HepG2 (cell line): ENCODE measurements around the gene LOC128125822.
A peak's percentile ranks its signal among the peaks of the same experiment; 100 is the strongest.

ENCODE experiments used
- ASH2L ChIP-seq: fragments of 300-600, 200-600 bp; sonication (generic); IDR thresholded peaks from 2 replicates; pipeline ENCODE4 v1.7.0; 2017; ENCODE audit warnings: low read depth, mild to moderate bottlenecking, moderate library complexity, mixed read lengths, low read length; ENCODE audit not compliant: insufficient read length
- FOSL1 ChIP-seq: sonication (generic); formaldehyde crosslinking; IDR thresholded peaks from 2 replicates; pipeline ENCODE4 v1.9.0; 2021; ENCODE audit warnings: missing genetic modification reagents, borderline replicate concordance
- GATAD2A ChIP-seq: IDR thresholded peaks from 2 replicates; pipeline ENCODE4 v1.6.1; 2016
- GZF1 ChIP-seq: sonication (generic); formaldehyde crosslinking; IDR thresholded peaks from 2 replicates; pipeline ENCODE4 v1.5.1; 2020; ENCODE audit warnings: mild to moderate bottlenecking, missing genetic modification reagents
- HNRNPLL ChIP-seq: fragments of 200-400 bp; formaldehyde crosslinking; IDR thresholded peaks from 2 replicates; pipeline ENCODE4 v1.6.1; 2017; ENCODE audit warnings: mild to moderate bottlenecking, low read depth, low read length; ENCODE audit not compliant: poor library complexity, severe bottlenecking
- JDP2 ChIP-seq: sonication (generic); formaldehyde crosslinking; IDR thresholded peaks from 2 replicates; pipeline ENCODE4 v1.8.1; 2022; ENCODE audit warnings: missing genetic modification reagents, borderline replicate concordance
- JUND ChIP-seq: sonication (generic); formaldehyde crosslinking; IDR thresholded peaks from 2 replicates; pipeline ENCODE4 v1.8.0; 2022; ENCODE audit warnings: mild to moderate bottlenecking, missing genetic modification reagents
- KDM4B ChIP-seq: sonication (generic); formaldehyde crosslinking; IDR thresholded peaks from 2 replicates; pipeline ENCODE4 v1.4.0; 2020; ENCODE audit warnings: missing genetic modification reagents
- MEF2D ChIP-seq: sonication (generic); formaldehyde crosslinking; IDR thresholded peaks from 2 replicates; pipeline ENCODE4 v1.5.1; 2020; ENCODE audit warnings: mild to moderate bottlenecking, missing genetic modification reagents
- NCOR1 ChIP-seq: fragments of 200-600 bp; sonication (generic); IDR thresholded peaks from 2 replicates; pipeline ENCODE4 v1.7.0; 2017; ENCODE audit warnings: antibody characterized with exemption, low read length, borderline replicate concordance
- NR2C2 ChIP-seq: sonication (generic); formaldehyde crosslinking; IDR thresholded peaks from 2 replicates; pipeline ENCODE4 v1.4.0; 2020; ENCODE audit warnings: missing genetic modification reagents, mild to moderate bottlenecking, moderate library complexity, borderline replicate concordance
- PREB ChIP-seq: sonication (generic); formaldehyde crosslinking; IDR thresholded peaks from 2 replicates; pipeline ENCODE4 v1.4.0; 2020; ENCODE audit warnings: missing genetic modification reagents
- REXO4 ChIP-seq: sonication (generic); formaldehyde crosslinking; IDR thresholded peaks from 2 replicates; pipeline ENCODE4 v1.8.0; 2022; ENCODE audit warnings: missing genetic modification reagents, mild to moderate bottlenecking, borderline replicate concordance
- RFX3 ChIP-seq: IDR thresholded peaks from 2 replicates; pipeline ENCODE4 v1.6.1; 2016; ENCODE audit warnings: missing biosample characterization, missing genetic modification reagents
- SETDB1 ChIP-seq: sonication (generic); formaldehyde crosslinking; IDR thresholded peaks from 2 replicates; pipeline ENCODE4 v1.5.1; 2020; ENCODE audit warnings: missing genetic modification reagents, mild to moderate bottlenecking, borderline replicate concordance
- STAT6 ChIP-seq: sonication (generic); formaldehyde crosslinking; IDR thresholded peaks from 2 replicates; pipeline ENCODE4 v1.4.0; 2020; ENCODE audit warnings: missing genetic modification reagents, mild to moderate bottlenecking, borderline replicate concordance
- TERF1 ChIP-seq: sonication (generic); formaldehyde crosslinking; IDR thresholded peaks from 2 replicates; pipeline ENCODE4 v1.8.0; 2022; ENCODE audit warnings: mild to moderate bottlenecking, missing genetic modification reagents, moderate library complexity
- WIZ ChIP-seq: sonication (generic); formaldehyde crosslinking; IDR thresholded peaks from 2 replicates; pipeline ENCODE4 v1.5.1; 2020; ENCODE audit warnings: mild to moderate bottlenecking, missing genetic modification reagents
- ZFP90 ChIP-seq: sonication (generic); formaldehyde crosslinking; IDR thresholded peaks from 2 replicates; pipeline ENCODE4 v1.8.0; 2022; ENCODE audit warnings: missing genetic modification reagents, mild to moderate bottlenecking, inconsistent platforms, borderline replicate concordance
- ZNF414 ChIP-seq: sonication (generic); formaldehyde crosslinking; IDR thresholded peaks from 2 replicates; pipeline ENCODE4 v1.5.0; 2020; ENCODE audit warnings: missing genetic modification reagents
- ZNF558 ChIP-seq: sonication (generic); formaldehyde crosslinking; IDR thresholded peaks from 2 replicates; pipeline ENCODE4 v1.9.0; 2022; ENCODE audit warnings: mild to moderate bottlenecking, missing genetic modification reagents, borderline replicate concordance
- ZNF749 ChIP-seq: sonication (generic); formaldehyde crosslinking; IDR thresholded peaks from 2 replicates; pipeline ENCODE4 v1.8.0; 2022; ENCODE audit warnings: mild to moderate bottlenecking, missing genetic modification reagents, moderate library complexity, borderline replicate concordance
- TF ChIP-seq, protein P1 (sequence below): sonication (generic); formaldehyde crosslinking; IDR thresholded peaks from 2 replicates; pipeline ENCODE4 v1.4.0; 2020; ENCODE audit warnings: missing genetic modification reagents, low read depth, mild to moderate bottlenecking, borderline replicate concordance

The LOC128125822 gene

DNA sequence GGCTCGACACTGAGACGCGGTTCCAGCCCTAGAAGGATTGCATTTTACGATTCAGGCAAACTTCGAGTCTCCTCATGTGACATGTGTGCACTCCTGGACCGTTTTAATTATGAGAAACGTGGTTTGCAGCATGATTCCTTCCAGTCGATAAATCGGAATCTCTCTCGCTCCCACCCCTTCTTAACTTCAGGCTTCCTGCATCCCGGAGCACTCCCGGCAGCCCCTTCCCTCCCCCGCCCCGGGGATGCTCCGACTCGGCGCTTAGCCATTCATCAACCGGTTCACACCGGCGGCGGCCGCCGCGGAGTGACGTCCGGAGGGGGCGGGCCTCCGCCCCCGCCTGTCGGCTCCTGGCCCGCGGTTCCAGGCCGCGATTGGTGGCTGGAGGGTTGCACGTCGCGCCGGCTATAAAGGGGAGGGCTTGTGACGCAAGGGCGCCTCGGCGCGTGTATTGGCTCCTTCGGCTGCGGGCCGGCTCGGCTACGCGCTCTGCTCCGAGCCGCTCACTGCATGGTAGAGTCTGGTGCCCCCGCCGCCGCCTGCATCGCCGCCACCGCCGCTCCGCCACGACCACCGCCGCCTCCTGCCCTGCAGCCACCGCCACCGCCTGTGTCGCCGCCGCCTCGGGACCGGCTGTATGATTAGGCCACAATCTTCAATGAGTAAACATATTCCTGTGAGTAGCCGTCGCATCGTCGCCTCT lies at the start of gene LOC128125822, which contains the start of gene PTP4A1 (continued):
- TF ChIP-seq ZNF414 (peak; percentile 83), HNRNPLL (peak; percentile 64), KDM4B (CRISPR knock-in tag) (peak; percentile 22), TERF1 (CRISPR knock-in tag) (no peak), WIZ (0 out of 2 replicates have a peak, but pooled peaks have one; percentile 69), JUND (CRISPR knock-in tag) (no peak), MEF2D (CRISPR knock-in tag) (0 out of 2 replicates have a peak, but pooled peaks have one; percentile 63), GZF1 (CRISPR knock-in tag) (no peak), ZNF558 (no peak; the same call in 1 of the 2 replicates), NR2C2 (CRISPR knock-in tag) (peak; percentile 56; the same call in 1 of the 2 replicates), FOSL1 (no peak; the same call in 1 of the 2 replicates), ASH2L (peak; percentile 63), PREB (CRISPR knock-in tag) (no peak), JDP2 (no peak; the same call in 1 of the 2 replicates), RFX3 (CRISPR knock-in tag) (no peak), STAT6 (no peak), ZNF749 (CRISPR knock-in tag) (peak; percentile 85; the same call in 1 of the 2 replicates), SETDB1 (CRISPR knock-in tag) (no peak), REXO4 (CRISPR knock-in tag) (no peak), NCOR1 (peak; percentile 67; the same call in 1 of the 2 replicates), ZFP90 (no peak; the same call in 1 of the 2 replicates), GATAD2A (CRISPR knock-in tag) (peak; percentile 18; the same call in 1 of the 2 replicates)
- TF ChIP-seq, protein P1, sequence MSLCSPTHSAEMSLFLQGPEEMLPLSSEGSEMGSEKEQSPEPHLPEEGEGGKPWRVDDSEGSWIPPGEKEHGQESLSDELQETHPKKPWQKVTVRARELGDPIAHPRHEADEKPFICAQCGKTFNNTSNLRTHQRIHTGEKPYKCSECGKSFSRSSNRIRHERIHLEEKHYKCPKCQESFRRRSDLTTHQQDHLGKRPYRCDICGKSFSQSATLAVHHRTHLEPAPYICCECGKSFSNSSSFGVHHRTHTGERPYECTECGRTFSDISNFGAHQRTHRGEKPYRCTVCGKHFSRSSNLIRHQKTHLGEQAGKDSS: peak; percentile 85; the same call in 1 of the 2 replicates
